Right atrium auricular region (tissue), 2 donors: ENCODE results near the gene MRE11. TPM values are rescaled to one million over a fixed set of nuclear protein-coding genes. Genes with fewer than 3 reads are reported as not detected.

Experiments used
- DNase-seq: peaks from one replicate; pipeline ENCODE4 v3.0.0-alpha.2; 2019; ENCODE audit warnings: low spot score
- H3K27ac ChIP-seq, 2 donors: fragments of 200-600 bp; sonication (generic); 1 replicate in 1 of 2; 2 replicates in 1 of 2; pipeline ENCODE4 v1.5.1; 2016 to 2019
- H3K27me3 ChIP-seq, 2 donors: fragments of 200-600 bp; sonication (generic); one replicate each; pipeline versions ENCODE4 v1.5.1 to v1.6.0; 2017 to 2019
- H3K36me3 ChIP-seq: fragments of 200-600 bp; sonication (generic); one replicate; pipeline ENCODE4 v1.5.1; 2016
- H3K4me1 ChIP-seq, 2 donors: fragments of 200-600 bp; sonication (generic); one replicate each; pipeline versions ENCODE4 v1.5.1 to v1.6.0; 2017 to 2019
- H3K4me3 ChIP-seq, 2 donors: fragments of 200-600 bp; sonication (generic); 1 replicate in 1 of 2; 2 replicates in 1 of 2; pipeline ENCODE4 v1.5.1; 2017 to 2019; ENCODE audit warnings: mild to moderate bottlenecking in 1 of 2, moderate library complexity in 1 of 2
- H3K9me3 ChIP-seq, 2 donors: fragments of 200-600 bp; sonication (generic); one replicate each; pipeline ENCODE4 v1.5.1; 2019
- CTCF ChIP-seq, 2 donors: fragments of 200-600 bp; sonication (generic); IDR thresholded peaks; one replicate each; pipeline ENCODE4 v1.5.1; 2019; ENCODE audit warnings: antibody characterized with exemption in 2 of 2
- total RNA-seq, 2 donors: library from RNA; depleted of rRNA; stranded (reverse); fragments of >200 nt; gene quantifications; one replicate each; pipeline ENCODE4 v1.1.0, GENCODE V29; 2016

Gene MRE11
- total RNA-seq, 2 donors from 2014 or later, result 5.8 to 6.0 TPM

- H3K27me3 ChIP-seq, result no peaks in the 10 kb centered on the region
- no peak for TF ChIP-seq CTCF (IDR thresholded peaks at IDR 0.05)
- no peaks in the 10 kb centered on the region for H3K9me3 ChIP-seq
- no peak for DNase-seq
- H3K4me1 ChIP-seq, result peaks cover 0 to 7% of the 10 kb centered on the region in 2 donors
- H3K4me3 ChIP-seq, result no peak overlapping the region
- H3K27ac ChIP-seq, result peak overlapping the region; percentile 47 to 76
- H3K36me3 ChIP-seq, result no peaks in the 10 kb centered on the region
Measured at GRCh38 chr11:94533206-94533605, 39.6 kb upstream of the MRE11 start.

- DNase-seq, result no peak
- H3K36me3 ChIP-seq, result no peaks in the 10 kb centered on the region
- TF ChIP-seq CTCF (IDR thresholded peaks at IDR 0.05), result no peak
Measured at GRCh38 chr11:94532211-94532610, 38.6 kb upstream of the MRE11 start.

GRCh38 chr11:94528551-94528950 lies 34.9 kb upstream of the MRE11 start:
- Histone ChIP-seq H3K27ac (no peak overlapping the region), H3K27me3 (no peaks in the 10 kb centered on the region), H3K4me3 (no peak overlapping the region), H3K4me1 (no peaks in the 10 kb centered on the region), H3K36me3 (no peaks in the 10 kb centered on the region), H3K9me3 (no peaks in the 10 kb centered on the region)
- TF ChIP-seq CTCF (IDR thresholded peaks at IDR 0.05), result no peak
- DNase-seq, result no peak

More at GRCh38 chr11:94532211-94532610, 38.6 kb upstream of the MRE11 start:
- no peaks in the 10 kb centered on the region for H3K9me3 ChIP-seq
- peaks cover 0 to 7% of the 10 kb centered on the region in 2 donors for H3K4me1 ChIP-seq
- no peak overlapping the region for H3K4me3 ChIP-seq
- peak overlapping the region in 1 of 2 donors; percentile 76 for H3K27ac ChIP-seq
- no peaks in the 10 kb centered on the region for H3K27me3 ChIP-seq

- Histone ChIP-seq H3K4me1 (no peaks in the 10 kb centered on the region), H3K27me3 (no peaks in the 10 kb centered on the region), H3K4me3 (no peak overlapping the region), H3K36me3 (no peaks in the 10 kb centered on the region), H3K27ac (no peak overlapping the region), H3K9me3 (no peaks in the 10 kb centered on the region)
- TF ChIP-seq CTCF (IDR thresholded peaks at IDR 0.05), result no peak
- DNase-seq, result no peak
Measured at GRCh38 chr11:94526645-94527438, 33.2 kb upstream of the MRE11 start.

GRCh38 chr11:94525546-94526324 lies 32.1 kb upstream of the MRE11 start:
- no peaks in the 10 kb centered on the region for H3K27me3 ChIP-seq
- no peaks in the 10 kb centered on the region for H3K4me1 ChIP-seq
- no peaks in the 10 kb centered on the region for H3K36me3 ChIP-seq
- H3K9me3 ChIP-seq, result no peaks in the 10 kb centered on the region
- no peak for TF ChIP-seq CTCF (IDR thresholded peaks at IDR 0.05)
- H3K4me3 ChIP-seq, result no peak overlapping the region
- H3K27ac ChIP-seq, result no peak overlapping the region
- peak; percentile 81 for DNase-seq
